HEK293 (cell line): Measurements from ENCODE around the gene SYNGR3.
A peak's percentile ranks its signal among the peaks of the same experiment; 100 is the strongest.

Source experiments
- EGR2 ChIP-seq: fragments of 450-650 bp; formaldehyde crosslinking; IDR thresholded peaks from 2 replicates; pipeline ENCODE4 v1.5.1; 2016; ENCODE audit warnings: low read depth, missing biosample characterization, missing genetic modification characterization
- PRDM1 ChIP-seq: fragments of 450-650 bp; formaldehyde crosslinking; IDR thresholded peaks from 2 replicates; pipeline ENCODE4; 2016; ENCODE audit warnings: missing biosample characterization, missing genetic modification characterization
- PRDM10 ChIP-seq: fragments of 450-650 bp; formaldehyde crosslinking; IDR thresholded peaks from 2 replicates; pipeline ENCODE4 v1.5.1; 2016; ENCODE audit warnings: missing biosample characterization, missing genetic modification characterization
- SCRT2 ChIP-seq: fragments of 450-650 bp; formaldehyde crosslinking; IDR thresholded peaks from 2 replicates; pipeline ENCODE4 v1.5.1; 2016; ENCODE audit warnings: missing biosample characterization, missing genetic modification characterization
- ZBTB6 ChIP-seq: fragments of 450-650 bp; formaldehyde crosslinking; IDR thresholded peaks from 2 replicates; pipeline ENCODE4 v1.5.1; 2017; ENCODE audit warnings: missing biosample characterization, missing genetic modification characterization
- ZIC2 ChIP-seq: fragments of 450-650 bp; formaldehyde crosslinking; IDR thresholded peaks from 2 replicates; pipeline ENCODE4 v1.5.1; 2016; ENCODE audit warnings: missing biosample characterization, missing genetic modification characterization
- ZNF155 ChIP-seq: fragments of 450-650 bp; formaldehyde crosslinking; IDR thresholded peaks from 2 replicates; pipeline ENCODE4 v1.5.1; 2016; ENCODE audit warnings: missing biosample characterization, missing genetic modification characterization
- ZNF211 ChIP-seq: fragments of 450-650 bp; formaldehyde crosslinking; IDR thresholded peaks from 2 replicates; pipeline ENCODE4 v1.5.1; 2016; ENCODE audit warnings: low read depth, missing biosample characterization, missing genetic modification characterization
- ZNF280C ChIP-seq: fragments of 450-650 bp; formaldehyde crosslinking; IDR thresholded peaks from 2 replicates; pipeline ENCODE4 v1.5.1; 2016; ENCODE audit warnings: missing biosample characterization, missing genetic modification characterization
- ZNF335 ChIP-seq: fragments of 450-650 bp; formaldehyde crosslinking; conservative IDR thresholded peaks from 2 replicates; pipeline ENCODE4 v1.5.1; 2016; ENCODE audit warnings: missing biosample characterization, missing genetic modification characterization
- ZNF433 ChIP-seq: fragments of 450-650 bp; formaldehyde crosslinking; IDR thresholded peaks from 2 replicates; pipeline ENCODE4 v1.5.1; 2016; ENCODE audit warnings: missing biosample characterization, missing genetic modification characterization, low read depth
- ZNF513 ChIP-seq: fragments of 450-650 bp; IDR thresholded peaks from 2 replicates; pipeline ENCODE4 v1.5.1; 2018; ENCODE audit warnings: missing biosample characterization, missing genetic modification characterization
- ZNF529 ChIP-seq: fragments of 450-650 bp; formaldehyde crosslinking; IDR thresholded peaks from 2 replicates; pipeline ENCODE4 v1.5.1; 2017; ENCODE audit warnings: missing genetic modification characterization, missing biosample characterization; ENCODE audit not compliant: insufficient replicate concordance
- ZNF561 ChIP-seq: fragments of 450-650 bp; IDR thresholded peaks from 2 replicates; pipeline ENCODE4 v1.5.1; 2018; ENCODE audit warnings: missing biosample characterization, missing genetic modification characterization, borderline replicate concordance
- ZNF626 ChIP-seq: fragments of 450-650 bp; sonication (Bioruptor Pico); formaldehyde crosslinking; IDR thresholded peaks from 2 replicates; pipeline ENCODE4 v1.5.1; 2018; ENCODE audit warnings: missing biosample characterization, missing genetic modification characterization, inconsistent platforms
- ZNF677 ChIP-seq: fragments of 450-650 bp; IDR thresholded peaks from 2 replicates; pipeline ENCODE4 v1.5.0; 2018; ENCODE audit warnings: missing biosample characterization, mild to moderate bottlenecking, missing genetic modification characterization, moderate library complexity
- ZNF777 ChIP-seq: fragments of 450-650 bp; formaldehyde crosslinking; IDR thresholded peaks from 2 replicates; pipeline ENCODE4 v1.5.1; 2017; ENCODE audit warnings: missing biosample characterization, missing genetic modification characterization, borderline replicate concordance
- ZNF785 ChIP-seq: fragments of 450-650 bp; formaldehyde crosslinking; IDR thresholded peaks from 2 replicates; pipeline ENCODE4 v1.5.1; 2016; ENCODE audit warnings: missing biosample characterization, missing genetic modification characterization
- ZSCAN23 ChIP-seq: fragments of 450-650 bp; formaldehyde crosslinking; IDR thresholded peaks from 2 replicates; pipeline ENCODE4 v1.5.1; 2016; ENCODE audit warnings: missing biosample characterization, missing genetic modification characterization
- TF ChIP-seq, protein P1 (sequence below): fragments of 450-650 bp; formaldehyde crosslinking; IDR thresholded peaks from 2 replicates; pipeline ENCODE4 v1.5.1; 2016; ENCODE audit warnings: missing biosample characterization, missing genetic modification characterization
- TF ChIP-seq, protein P2 (sequence below): fragments of 450-650 bp; formaldehyde crosslinking; IDR thresholded peaks from 2 replicates; pipeline ENCODE4 v1.5.1; 2016; ENCODE audit warnings: missing biosample characterization, missing genetic modification characterization
- TF ChIP-seq, protein P3 (sequence below): fragments of 450-650 bp; formaldehyde crosslinking; IDR thresholded peaks from 2 replicates; pipeline ENCODE4 v1.5.1; 2016; ENCODE audit warnings: missing biosample characterization, missing genetic modification characterization
- TF ChIP-seq, protein P4 (sequence below): fragments of 450-650 bp; formaldehyde crosslinking; IDR thresholded peaks from 2 replicates; pipeline ENCODE4 v1.5.1; 2016; ENCODE audit warnings: missing biosample characterization, missing genetic modification characterization

Gene SYNGR3

GRCh38 chr16:1961651-1962067 lies 28.1 kb upstream of the SYNGR3 start (continued):
- TF ChIP-seq PRDM10 (tag by site-specific recombination) = peak; percentile 83
- TF ChIP-seq ZNF677 = no peak
- TF ChIP-seq, protein P1, sequence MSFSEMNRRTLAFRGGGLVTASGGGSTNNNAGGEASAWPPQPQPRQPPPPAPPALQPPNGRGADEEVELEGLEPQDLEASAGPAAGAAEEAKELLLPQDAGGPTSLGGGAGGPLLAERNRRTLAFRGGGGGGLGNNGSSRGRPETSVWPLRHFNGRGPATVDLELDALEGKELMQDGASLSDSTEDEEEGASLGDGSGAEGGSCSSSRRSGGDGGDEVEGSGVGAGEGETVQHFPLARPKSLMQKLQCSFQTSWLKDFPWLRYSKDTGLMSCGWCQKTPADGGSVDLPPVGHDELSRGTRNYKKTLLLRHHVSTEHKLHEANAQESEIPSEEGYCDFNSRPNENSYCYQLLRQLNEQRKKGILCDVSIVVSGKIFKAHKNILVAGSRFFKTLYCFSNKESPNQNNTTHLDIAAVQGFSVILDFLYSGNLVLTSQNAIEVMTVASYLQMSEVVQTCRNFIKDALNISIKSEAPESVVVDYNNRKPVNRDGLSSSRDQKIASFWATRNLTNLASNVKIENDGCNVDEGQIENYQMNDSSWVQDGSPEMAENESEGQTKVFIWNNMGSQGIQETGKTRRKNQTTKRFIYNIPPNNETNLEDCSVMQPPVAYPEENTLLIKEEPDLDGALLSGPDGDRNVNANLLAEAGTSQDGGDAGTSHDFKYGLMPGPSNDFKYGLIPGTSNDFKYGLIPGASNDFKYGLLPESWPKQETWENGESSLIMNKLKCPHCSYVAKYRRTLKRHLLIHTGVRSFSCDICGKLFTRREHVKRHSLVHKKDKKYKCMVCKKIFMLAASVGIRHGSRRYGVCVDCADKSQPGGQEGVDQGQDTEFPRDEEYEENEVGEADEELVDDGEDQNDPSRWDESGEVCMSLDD (tag by site-specific recombination) = no peak
- TF ChIP-seq EGR2 (tag by site-specific recombination) = no peak
- TF ChIP-seq, protein P2, sequence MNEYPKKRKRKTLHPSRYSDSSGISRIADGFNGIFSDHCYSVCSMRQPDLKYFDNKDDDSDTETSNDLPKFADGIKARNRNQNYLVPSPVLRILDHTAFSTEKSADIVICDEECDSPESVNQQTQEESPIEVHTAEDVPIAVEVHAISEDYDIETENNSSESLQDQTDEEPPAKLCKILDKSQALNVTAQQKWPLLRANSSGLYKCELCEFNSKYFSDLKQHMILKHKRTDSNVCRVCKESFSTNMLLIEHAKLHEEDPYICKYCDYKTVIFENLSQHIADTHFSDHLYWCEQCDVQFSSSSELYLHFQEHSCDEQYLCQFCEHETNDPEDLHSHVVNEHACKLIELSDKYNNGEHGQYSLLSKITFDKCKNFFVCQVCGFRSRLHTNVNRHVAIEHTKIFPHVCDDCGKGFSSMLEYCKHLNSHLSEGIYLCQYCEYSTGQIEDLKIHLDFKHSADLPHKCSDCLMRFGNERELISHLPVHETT (tag by site-specific recombination) = no peak
- no peak for TF ChIP-seq SCRT2 (tag by site-specific recombination)
- no peak for TF ChIP-seq ZNF529 (tag by site-specific recombination)
- TF ChIP-seq, protein P3, sequence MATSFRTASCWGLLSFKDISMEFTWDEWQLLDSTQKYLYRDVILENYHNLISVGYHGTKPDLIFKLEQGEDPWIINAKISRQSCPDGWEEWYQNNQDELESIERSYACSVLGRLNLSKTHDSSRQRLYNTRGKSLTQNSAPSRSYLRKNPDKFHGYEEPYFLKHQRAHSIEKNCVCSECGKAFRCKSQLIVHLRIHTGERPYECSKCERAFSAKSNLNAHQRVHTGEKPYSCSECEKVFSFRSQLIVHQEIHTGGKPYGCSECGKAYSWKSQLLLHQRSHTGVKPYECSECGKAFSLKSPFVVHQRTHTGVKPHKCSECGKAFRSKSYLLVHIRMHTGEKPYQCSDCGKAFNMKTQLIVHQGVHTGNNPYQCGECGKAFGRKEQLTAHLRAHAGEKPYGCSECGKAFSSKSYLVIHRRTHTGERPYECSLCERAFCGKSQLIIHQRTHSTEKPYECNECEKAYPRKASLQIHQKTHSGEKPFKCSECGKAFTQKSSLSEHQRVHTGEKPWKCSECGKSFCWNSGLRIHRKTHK (tag by site-specific recombination) = no peak
- TF ChIP-seq ZNF280C (tag by site-specific recombination) = no peak
- TF ChIP-seq ZSCAN23 = no peak
- TF ChIP-seq ZNF626 (tag by site-specific recombination) = no peak
- TF ChIP-seq ZNF211 (tag by site-specific recombination) = no peak
- TF ChIP-seq ZBTB6 (tag by site-specific recombination) = no peak
- TF ChIP-seq, protein P4, sequence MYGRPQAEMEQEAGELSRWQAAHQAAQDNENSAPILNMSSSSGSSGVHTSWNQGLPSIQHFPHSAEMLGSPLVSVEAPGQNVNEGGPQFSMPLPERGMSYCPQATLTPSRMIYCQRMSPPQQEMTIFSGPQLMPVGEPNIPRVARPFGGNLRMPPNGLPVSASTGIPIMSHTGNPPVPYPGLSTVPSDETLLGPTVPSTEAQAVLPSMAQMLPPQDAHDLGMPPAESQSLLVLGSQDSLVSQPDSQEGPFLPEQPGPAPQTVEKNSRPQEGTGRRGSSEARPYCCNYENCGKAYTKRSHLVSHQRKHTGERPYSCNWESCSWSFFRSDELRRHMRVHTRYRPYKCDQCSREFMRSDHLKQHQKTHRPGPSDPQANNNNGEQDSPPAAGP = no peak
- TF ChIP-seq ZNF433 = no peak
- peak; percentile 34 for TF ChIP-seq ZNF335 (tag by site-specific recombination)
- TF ChIP-seq ZNF785 = no peak
- TF ChIP-seq ZNF777 (tag by site-specific recombination) = no peak
- TF ChIP-seq ZNF561 = peak; percentile 39; the same call in 1 of the 2 replicates
- TF ChIP-seq PRDM1 (tag by site-specific recombination) = no peak
- peak; percentile 87 for TF ChIP-seq ZIC2
- TF ChIP-seq ZNF155 = no peak
- no peak for TF ChIP-seq ZNF513 (tag by site-specific recombination)
